HepG2 (cell line): Measurements from ENCODE around the gene SIVA1. TPM values are rescaled to one million over a fixed set of nuclear protein-coding genes. Genes with fewer than 3 reads are reported as not detected.

ENCODE experiments used
- ATAC-seq: fragments of 200-7000 bp; cut with Tn5 transposase; 3 replicates; pipeline ENCODE4 v1.9.1; 2020; ENCODE audit warnings: mild to moderate bottlenecking, moderate library complexity
- BruUV-seq: library from RNA; stranded (reverse); fragments of 400-500 nt; replicated peaks from 2 replicates; lab custom pipeline; 2021; lab: Mats Ljungman, UMichigan
- CTCF ChIA-PET: fragments of 300-600 bp; formaldehyde crosslinking; extraction: SDS; loops from one replicate; lab custom pipeline; 2021; ENCODE audit warnings: low total read pairs, inconsistent platforms, low intra/inter-chr PET ratio; lab: Yijun Ruan, JAX
- POLR2A ChIA-PET: fragments of 350-600 bp; sonication (Branson Sonifier 250); formaldehyde crosslinking; loops from one replicate; lab custom pipeline; 2020; ENCODE audit warnings: antibody characterized with exemption, inconsistent platforms; lab: Yijun Ruan, JAX
- DNase-seq: peaks from one replicate; pipeline ENCODE4 v3.0.0-alpha.2; 2015; ENCODE audit warnings: low spot score
- FAIRE-seq: peaks from 3 replicates; lab custom pipeline; 2011; peaks lifted over from hg19 to GRCh38; lab: Jason Lieb, UNC
- H2AFZ ChIP-seq: one replicate; pipeline ENCODE4 v1.6.1; 2011; ENCODE audit warnings: low read length, inconsistent platforms
- H3K27ac ChIP-seq: fragments of 300-600 bp; 3 replicates; pipeline ENCODE4 v1.8.0; 2011; ENCODE audit warnings: mixed run types, mild to moderate bottlenecking, mixed read lengths, low read length, inconsistent platforms; ENCODE audit not compliant: insufficient read depth; ENCODE audit errors: extremely low read length
- H3K27me3 ChIP-seq, 2 experiments: fragments of 200-600 bp in 1 of 2; 2 replicates in 1 of 2; 3 replicates in 1 of 2; pipeline versions ENCODE4 v1.6.0 to v1.8.0; 2011; ENCODE audit warnings: low read length in 2 of 2, mild to moderate bottlenecking in 2 of 2, moderate library complexity in 2 of 2, inconsistent platforms in 1 of 2; ENCODE audit not compliant: insufficient read depth in 2 of 2, control insufficient read depth in 1 of 2
- H3K36me3 ChIP-seq, 2 experiments: fragments of 200-600 bp in 1 of 2; replicated peaks in 1 of 2; 2 replicates in 1 of 2; 3 replicates in 1 of 2; pipeline versions ENCODE4 v1.5.1 to v1.8.0; 2011; ENCODE audit warnings: low read length in 2 of 2, inconsistent platforms in 1 of 2; ENCODE audit not compliant: insufficient read depth in 2 of 2, control insufficient read depth in 1 of 2
- H3K4me1 ChIP-seq: 2 replicates; pipeline ENCODE4 v1.5.1; 2012; ENCODE audit warnings: low read length, inconsistent platforms; ENCODE audit not compliant: insufficient read depth
- H3K4me2 ChIP-seq: 2 replicates; pipeline ENCODE4 v1.6.0; 2011; ENCODE audit warnings: low read depth, low read length, inconsistent platforms
- H3K4me3 ChIP-seq, 3 experiments: fragments of 200-600 bp in 1 of 3; sonication (generic), shearing (Covaris generic) in 1 of 3; replicated peaks in 1 of 3; 2 replicates each; pipeline ENCODE4 v1.5.1; 2011 to 2016; ENCODE audit warnings: low read length in 3 of 3, inconsistent platforms in 2 of 3, low read depth in 2 of 3, mild to moderate bottlenecking in 2 of 3, control low read depth in 1 of 3, mixed read lengths in 1 of 3; ENCODE audit not compliant: insufficient read depth in 1 of 3
- H3K79me2 ChIP-seq: one replicate; pipeline ENCODE4 v1.6.1; 2011; ENCODE audit warnings: low read length, inconsistent platforms; ENCODE audit not compliant: insufficient read depth
- H3K9ac ChIP-seq: 2 replicates; pipeline ENCODE4 v1.6.0; 2011; ENCODE audit warnings: mild to moderate bottlenecking, low read depth, low read length, inconsistent platforms; ENCODE audit not compliant: insufficient read depth
- H3K9me3 ChIP-seq: 2 replicates; pipeline ENCODE4 v1.5.1; 2012; ENCODE audit warnings: mild to moderate bottlenecking, low read length
- H4K20me1 ChIP-seq: 2 replicates; pipeline ENCODE4 v1.6.0; 2011; ENCODE audit warnings: inconsistent platforms, mild to moderate bottlenecking, low read length, moderate library complexity; ENCODE audit not compliant: insufficient read depth
- AGO1 ChIP-seq: fragments of 200-400 bp; formaldehyde crosslinking; IDR thresholded peaks from 2 replicates; pipeline ENCODE4 v1.6.1; 2017; ENCODE audit warnings: mild to moderate bottlenecking, low read depth, low read length, moderate library complexity; ENCODE audit not compliant: poor library complexity, severe bottlenecking
- FOXA1 ChIP-seq, 2 experiments: fragments of 450-650 bp in 1 of 2; sonication (generic) in 1 of 2; formaldehyde crosslinking in 1 of 2; IDR thresholded peaks; 2 replicates each; pipeline versions ENCODE4 v1.4.0 to v1.6.1; 2016 to 2020; ENCODE audit warnings: missing genetic modification reagents in 1 of 2
- NFRKB ChIP-seq: fragments of 450-650 bp; IDR thresholded peaks from 2 replicates; pipeline ENCODE4 v1.6.1; 2017
- ZNF263 ChIP-seq: sonication (generic); formaldehyde crosslinking; IDR thresholded peaks from 2 replicates; pipeline ENCODE4 v1.4.0; 2020; ENCODE audit warnings: missing genetic modification reagents
- whole genome bisulfite sequencing: methylation state at CpG from one replicate; pipeline ENCODE4 v1.1.6; 2017; ENCODE audit warnings: low lambda C conversion rate; 5-methylcytosine and 5-hydroxymethylcytosine counted together
- in situ Hi-C: cut with HindIII; loops from 2 replicates; pipeline ENCODE4 v1.10.0; 2017; ENCODE audit warnings: low pct_unique_long_range_greater_than_20kb; ENCODE audit not compliant: extremely low pct_ligation_motif_present
- intact Hi-C: fragments of 100-400 bp; cut with micrococcal nuclease; formaldehyde crosslinking; loops from one replicate; pipeline ENCODE4 v1.10.0; 2022; ENCODE audit not compliant: unreplicated experiment
- polyA plus RNA-seq, 8 experiments: library from polyadenylated mRNA; depleted of rRNA in 3 of 8; stranded (reverse) in 7 of 8; unstranded in 1 of 8; fragments of >200 nt; fragmentation: Illumina TruSeq in 4 of 8; extraction: Trizol in 4 of 8; gene quantifications; 2 replicates each; pipeline versions ENCODE4 v1.2.1 to v1.2.3, GENCODE V29; 2011 to 2016; ENCODE audit warnings: low read depth in 4 of 8, missing spikeins in 1 of 8, mixed read lengths in 1 of 8; ENCODE audit not compliant: insufficient read depth in 1 of 8
- total RNA-seq, 5 experiments: library from RNA; depleted of rRNA; stranded (reverse); fragments of >200 nt; fragmentation: Illumina TruSeq; extraction: Trizol; gene quantifications; 2 replicates each; pipeline ENCODE4 v1.2.3, GENCODE V29; 2016; ENCODE audit warnings: low read depth in 1 of 5
- TF ChIP-seq, protein P1 (sequence below): sonication (generic); formaldehyde crosslinking; IDR thresholded peaks from 2 replicates; pipeline ENCODE4 v1.5.1; 2020; ENCODE audit warnings: mild to moderate bottlenecking, missing genetic modification reagents, moderate library complexity

SIVA1 gene
- total and polyA plus RNA-seq, 2 of the 13 experiments (the other 11 are each of a cell fraction or from before 2014, with no cell fraction given): 123 to 186 TPM

DNA sequence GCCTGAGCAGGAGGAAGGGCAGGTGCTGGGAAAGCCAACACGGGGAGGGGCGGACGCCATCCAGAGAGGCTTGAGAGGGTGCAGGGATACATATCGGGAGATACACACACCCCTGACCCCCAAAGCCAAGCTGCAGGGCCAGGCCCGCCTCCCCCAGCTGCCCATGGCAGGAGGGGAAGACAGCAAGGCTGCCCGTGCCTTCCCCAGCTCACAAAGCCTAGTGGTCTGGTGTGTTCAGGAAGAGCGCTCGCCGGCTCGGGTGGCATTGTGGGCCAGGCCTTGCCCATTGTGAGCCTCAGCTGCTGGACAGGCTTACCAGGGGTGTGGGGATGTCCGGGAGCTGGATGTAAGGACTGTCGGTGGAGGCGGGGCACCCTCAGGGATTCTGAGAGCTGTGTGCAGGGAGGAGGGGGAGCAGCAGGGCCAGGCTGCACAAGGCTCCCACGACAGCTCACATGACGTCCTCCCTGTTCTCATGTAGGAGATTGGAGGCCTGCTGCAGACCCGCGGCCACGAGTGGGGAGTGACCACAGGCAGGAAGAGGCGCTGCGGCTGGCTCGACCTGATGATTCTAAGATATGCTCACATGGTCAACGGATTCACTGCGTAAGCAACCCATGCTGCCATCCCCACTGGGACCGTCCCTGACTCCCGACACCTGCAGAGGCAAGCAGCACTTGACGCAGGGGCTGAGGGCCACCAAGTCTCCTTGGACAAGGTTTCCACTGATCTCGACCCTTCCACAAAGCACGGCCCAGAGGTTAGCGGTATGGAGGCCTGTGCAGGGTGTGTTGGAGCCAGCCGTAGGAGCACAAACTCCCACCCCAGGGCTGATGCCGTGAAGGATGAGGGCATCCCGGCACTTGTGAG lies 10.1 kb upstream of the SIVA1 start:
- no peaks in the 10 kb centered on the region for H4K20me1 ChIP-seq
- no peak; the same call in 2 of the 3 replicates for ATAC-seq
- FAIRE-seq: no peak
- H3K4me3 ChIP-seq: no peak overlapping the region
- no peaks in the 10 kb centered on the region for H3K79me2 ChIP-seq
- H3K4me1 ChIP-seq: peaks cover 39% of the 10 kb centered on the region
- WGBS: 90% methylated on average over 25 of the region's 32 CpGs
- no peak overlapping the region for H3K4me2 ChIP-seq
- peak; percentile 80 for TF ChIP-seq ZNF263
- peak; percentile 16 for TF ChIP-seq AGO1
- no peak for TF ChIP-seq FOXA1 (IDR thresholded peaks at IDR 0.05)
- TF ChIP-seq FOXA1 (CRISPR knock-in tag; IDR thresholded peaks at IDR 0.05): no peak
- TF ChIP-seq, protein P1, sequence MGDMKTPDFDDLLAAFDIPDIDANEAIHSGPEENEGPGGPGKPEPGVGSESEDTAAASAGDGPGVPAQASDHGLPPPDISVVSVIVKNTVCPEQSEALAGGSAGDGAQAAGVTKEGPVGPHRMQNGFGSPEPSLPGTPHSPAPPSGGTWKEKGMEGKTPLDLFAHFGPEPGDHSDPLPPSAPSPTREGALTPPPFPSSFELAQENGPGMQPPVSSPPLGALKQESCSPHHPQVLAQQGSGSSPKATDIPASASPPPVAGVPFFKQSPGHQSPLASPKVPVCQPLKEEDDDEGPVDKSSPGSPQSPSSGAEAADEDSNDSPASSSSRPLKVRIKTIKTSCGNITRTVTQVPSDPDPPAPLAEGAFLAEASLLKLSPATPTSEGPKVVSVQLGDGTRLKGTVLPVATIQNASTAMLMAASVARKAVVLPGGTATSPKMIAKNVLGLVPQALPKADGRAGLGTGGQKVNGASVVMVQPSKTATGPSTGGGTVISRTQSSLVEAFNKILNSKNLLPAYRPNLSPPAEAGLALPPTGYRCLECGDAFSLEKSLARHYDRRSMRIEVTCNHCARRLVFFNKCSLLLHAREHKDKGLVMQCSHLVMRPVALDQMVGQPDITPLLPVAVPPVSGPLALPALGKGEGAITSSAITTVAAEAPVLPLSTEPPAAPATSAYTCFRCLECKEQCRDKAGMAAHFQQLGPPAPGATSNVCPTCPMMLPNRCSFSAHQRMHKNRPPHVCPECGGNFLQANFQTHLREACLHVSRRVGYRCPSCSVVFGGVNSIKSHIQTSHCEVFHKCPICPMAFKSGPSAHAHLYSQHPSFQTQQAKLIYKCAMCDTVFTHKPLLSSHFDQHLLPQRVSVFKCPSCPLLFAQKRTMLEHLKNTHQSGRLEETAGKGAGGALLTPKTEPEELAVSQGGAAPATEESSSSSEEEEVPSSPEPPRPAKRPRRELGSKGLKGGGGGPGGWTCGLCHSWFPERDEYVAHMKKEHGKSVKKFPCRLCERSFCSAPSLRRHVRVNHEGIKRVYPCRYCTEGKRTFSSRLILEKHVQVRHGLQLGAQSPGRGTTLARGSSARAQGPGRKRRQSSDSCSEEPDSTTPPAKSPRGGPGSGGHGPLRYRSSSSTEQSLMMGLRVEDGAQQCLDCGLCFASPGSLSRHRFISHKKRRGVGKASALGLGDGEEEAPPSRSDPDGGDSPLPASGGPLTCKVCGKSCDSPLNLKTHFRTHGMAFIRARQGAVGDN (CRISPR knock-in tag): no peak
- TF ChIP-seq NFRKB: no peak
- H3K9ac ChIP-seq: no peak overlapping the region
- in situ Hi-C loops (no loop called here), intact Hi-C loops (no loop called here)
- no peak for DNase-seq
- H3K36me3 ChIP-seq: no peaks in the 10 kb centered on the region; a peak in 2 of 5 replicates
- no peak overlapping the region for H3K27ac ChIP-seq
- H3K9me3 ChIP-seq: no peaks in the 10 kb centered on the region
- no peak overlapping the region for H2AFZ ChIP-seq
- no peaks in the 10 kb centered on the region for H3K27me3 ChIP-seq
- CTCF ChIA-PET: no interaction called here
- POLR2A ChIA-PET: interaction anchor here (0.6 to 1.2 kb wide), 2 partner anchors 10 to 14 kb away, joined by 5 read pairs; partner anchors contain the start of gene SIVA1
- no TSS peak for BruUV-seq
